ENCODE results near the gene SORCS2.
"Not testable (repeated sequence)": the region's sequence is repeated elsewhere in the genome, so short reads cannot be mapped to it uniquely, and the experiment has no call there.

SORCS2 gene

DNA sequence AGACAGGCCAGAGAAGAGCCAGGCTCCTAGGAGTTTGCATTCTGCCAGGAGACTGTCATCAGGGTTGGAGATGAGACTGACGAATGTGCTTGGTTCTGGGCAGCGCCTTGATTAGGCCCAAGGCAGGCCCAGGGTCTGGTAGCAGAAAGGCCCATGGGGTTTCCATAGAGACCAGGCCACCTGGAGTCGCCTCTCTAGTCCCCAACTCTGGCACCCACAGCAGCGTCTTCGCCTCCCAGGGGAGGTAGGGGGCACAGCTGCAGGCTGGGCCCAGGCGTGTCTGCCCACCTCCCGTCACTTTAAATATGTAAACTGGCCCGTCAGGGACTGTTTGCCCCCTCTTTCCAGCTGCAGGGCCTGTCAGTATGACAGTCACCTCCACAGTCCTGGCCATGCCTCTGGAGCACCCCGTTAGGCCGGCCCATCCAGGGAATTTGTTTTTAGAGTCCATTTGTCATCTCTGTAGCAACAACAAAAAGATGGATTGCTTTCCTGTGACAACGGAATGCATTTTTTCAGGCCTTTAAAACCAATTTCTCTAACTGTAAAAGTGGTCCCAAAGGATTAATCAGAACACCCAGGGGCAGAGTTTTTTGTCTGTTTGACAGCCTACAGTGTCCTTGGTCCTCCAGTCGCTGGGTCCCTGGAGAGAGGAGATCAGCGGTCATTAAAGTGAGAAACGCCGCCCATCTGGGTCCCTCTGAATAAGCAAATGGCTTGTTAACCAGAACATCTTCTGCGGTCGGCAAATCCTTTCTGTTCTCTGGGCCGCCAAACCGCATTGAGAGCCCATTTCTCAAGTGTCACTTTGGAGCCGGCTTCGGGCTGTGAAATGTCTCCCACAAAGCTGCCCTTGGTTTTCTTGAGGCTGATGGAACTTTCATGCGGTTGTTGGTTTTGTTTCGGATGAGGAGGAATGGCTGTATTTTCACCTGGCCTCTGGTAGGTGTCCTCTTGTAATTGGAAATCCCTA is 395.4 kb downstream of the SORCS2 start:
- no peak for DNase-seq (ENCODE audit: low read depth)

DNA sequence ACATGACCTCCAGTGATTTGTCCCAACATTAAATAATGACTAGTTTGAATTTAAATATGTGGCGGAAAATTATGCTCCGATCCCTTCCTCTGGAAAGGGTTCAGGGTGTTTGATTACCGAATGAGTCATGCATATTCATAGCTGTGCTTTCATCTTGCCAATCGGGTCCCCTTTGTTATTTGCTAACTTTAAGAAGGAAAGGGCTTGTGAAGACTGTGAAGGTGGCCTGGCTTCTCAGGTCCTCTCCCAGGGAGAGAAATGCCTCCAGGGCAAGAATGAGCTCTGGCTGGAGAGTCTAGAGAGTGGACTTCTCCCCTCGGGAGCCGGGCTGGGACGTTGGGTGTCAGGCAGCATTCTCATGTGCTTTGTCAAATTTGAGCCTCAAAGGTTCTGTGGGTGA is 397.9 kb downstream of the SORCS2 start:
- DNase-seq (ENCODE audit: low read depth), result no peak

DNA sequence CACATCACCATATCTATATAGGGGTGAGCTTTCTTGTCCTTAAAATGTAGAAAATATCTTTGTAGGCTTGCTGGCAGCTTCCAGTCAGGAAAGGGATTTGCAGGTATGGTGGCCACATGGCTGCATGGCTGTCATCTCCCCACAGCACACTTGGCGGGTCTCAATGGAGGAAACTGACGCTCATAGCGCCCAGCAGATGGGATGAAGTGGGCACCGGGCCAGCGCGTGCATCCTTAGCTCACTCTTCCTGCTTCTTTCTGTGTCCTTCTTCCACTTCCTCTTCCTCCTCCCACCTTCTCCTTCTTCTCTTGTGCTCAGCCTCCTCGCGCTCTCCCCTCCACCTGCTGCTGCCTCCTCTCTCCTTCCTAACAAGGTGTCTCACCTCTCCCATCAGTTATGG is 398.6 kb downstream of the SORCS2 start:
- no peak for DNase-seq (ENCODE audit: low read depth)

DNA sequence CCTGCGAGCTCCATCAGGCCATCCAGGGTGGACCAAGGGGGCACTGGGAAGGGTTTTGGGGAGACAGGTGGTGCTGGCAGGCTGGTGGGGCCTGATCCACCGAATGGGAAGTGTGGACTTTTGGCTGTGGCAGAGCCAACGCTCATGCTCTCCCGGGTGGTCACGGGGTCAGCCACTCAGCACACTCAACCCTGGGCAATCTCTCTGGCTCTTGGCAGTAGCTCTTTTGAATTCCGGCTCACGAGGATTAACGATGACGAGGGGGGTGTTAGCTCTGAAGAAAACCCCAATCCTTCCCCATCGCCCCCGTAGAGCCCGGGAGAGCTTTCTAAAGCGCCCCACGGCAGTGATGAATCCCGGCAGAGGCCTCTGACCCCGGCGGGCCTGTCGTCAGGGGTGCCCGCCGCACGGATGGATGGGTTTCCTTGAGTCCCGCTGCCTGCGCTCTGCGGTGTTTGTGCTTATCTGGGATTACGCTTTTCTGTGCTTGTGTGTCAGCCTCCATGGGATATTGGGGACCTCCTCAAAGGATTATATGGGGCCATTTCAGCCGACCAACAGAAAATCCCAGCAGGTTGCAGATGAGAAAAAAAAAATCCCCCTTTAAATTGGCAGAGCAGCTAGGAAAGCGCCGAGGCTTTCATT is 399.2 kb downstream of the SORCS2 start:
- DNase-seq (ENCODE audit: low read depth), result no peak

DNA sequence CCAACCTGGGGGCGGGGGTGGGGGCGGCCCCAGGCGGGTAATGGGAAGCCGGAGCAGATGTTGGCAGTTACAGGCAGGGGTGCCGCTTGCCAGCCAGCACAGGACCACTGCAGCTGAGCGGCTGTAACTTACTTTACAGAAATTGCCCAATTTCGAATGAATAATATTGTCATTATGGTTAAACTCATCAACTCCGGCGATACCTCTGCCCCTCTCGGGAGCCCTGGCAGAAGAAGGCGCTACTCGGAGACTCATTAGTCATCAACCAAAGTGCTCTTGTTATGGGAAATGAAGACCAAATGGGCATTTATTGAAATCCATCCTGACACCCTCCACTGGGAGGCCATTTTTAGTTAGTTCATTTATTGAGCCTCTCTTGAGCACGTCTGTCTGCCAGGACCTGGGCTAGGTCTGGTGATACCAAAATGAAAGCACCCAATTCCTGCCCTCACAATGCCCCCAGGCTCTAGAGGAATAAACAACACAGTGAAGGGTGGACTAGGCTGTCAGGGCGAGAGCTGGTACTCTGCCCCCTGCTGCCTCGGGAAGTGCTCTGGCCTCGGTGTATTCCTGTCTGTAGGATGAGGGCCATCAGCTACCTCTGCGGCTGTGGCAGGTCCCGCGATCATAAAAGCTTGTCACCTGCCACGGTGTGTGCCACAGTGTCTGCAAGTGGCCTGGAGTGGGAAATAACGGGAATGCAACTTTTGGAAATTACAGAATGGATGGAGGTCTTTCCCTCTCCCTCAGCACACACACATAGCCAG is 401.5 kb downstream of the SORCS2 start:
- no peak for DNase-seq (ENCODE audit: low read depth)

DNA sequence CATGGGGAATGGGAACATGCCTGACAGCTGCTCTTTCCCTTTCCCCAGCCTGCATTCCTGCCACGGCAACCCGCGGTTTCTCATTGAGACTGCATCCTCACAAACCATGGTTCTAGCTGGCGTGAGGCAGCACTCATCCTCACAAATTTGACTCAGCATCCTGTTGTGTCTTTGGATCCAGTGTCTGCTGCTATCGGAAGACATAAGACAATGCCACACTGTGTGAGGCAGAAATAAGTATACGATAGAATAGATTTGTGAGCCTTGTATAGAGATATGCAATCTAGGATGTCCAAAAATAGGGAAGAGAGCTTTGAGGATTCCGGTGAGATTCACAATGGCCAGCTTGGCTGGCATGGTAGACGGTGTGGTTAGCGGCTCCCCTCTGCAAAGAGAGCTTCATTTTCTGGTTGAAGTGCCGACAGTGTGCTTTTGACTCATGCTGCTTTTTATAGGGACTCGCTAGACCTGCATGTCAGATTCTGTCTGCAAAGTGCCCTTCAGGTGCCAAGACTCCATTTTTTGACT is 403.7 kb downstream of the SORCS2 start:
- DNase-seq (ENCODE audit: low read depth), result no peak

DNA sequence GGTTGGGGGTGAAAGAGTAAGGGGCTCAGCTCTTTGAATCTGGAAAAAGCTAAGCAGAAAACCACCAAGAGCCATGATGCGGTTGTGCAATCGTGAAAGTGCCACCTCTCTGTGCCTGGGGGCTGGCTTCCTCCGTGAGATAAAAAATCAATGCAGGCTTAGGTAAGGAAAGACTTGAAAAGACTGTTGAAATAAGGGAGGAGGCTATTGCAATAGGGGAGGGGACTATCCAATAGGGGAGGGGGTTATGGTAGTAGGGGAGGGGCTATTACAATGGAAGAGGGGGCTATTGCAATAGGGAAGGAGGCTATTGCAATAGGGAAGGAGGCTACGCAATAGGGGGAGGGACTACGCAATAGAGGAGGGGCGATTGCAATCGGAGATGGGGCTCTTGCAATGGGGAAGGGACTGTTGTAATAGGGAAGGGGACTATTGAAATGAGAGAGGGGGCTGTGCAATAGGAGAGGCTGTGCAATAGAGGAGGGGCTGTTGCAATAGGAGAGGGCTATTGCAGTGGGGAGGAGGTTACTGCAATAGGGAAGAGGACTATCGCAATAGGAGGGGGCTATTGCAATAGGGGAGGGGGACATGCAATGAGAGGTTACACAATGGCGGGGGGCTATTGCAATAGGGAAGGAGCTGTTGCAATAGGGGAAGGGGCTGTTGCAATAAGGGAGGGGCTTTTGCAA is 404.7 kb downstream of the SORCS2 start:
- no peak for DNase-seq (ENCODE audit: low read depth)

DNA sequence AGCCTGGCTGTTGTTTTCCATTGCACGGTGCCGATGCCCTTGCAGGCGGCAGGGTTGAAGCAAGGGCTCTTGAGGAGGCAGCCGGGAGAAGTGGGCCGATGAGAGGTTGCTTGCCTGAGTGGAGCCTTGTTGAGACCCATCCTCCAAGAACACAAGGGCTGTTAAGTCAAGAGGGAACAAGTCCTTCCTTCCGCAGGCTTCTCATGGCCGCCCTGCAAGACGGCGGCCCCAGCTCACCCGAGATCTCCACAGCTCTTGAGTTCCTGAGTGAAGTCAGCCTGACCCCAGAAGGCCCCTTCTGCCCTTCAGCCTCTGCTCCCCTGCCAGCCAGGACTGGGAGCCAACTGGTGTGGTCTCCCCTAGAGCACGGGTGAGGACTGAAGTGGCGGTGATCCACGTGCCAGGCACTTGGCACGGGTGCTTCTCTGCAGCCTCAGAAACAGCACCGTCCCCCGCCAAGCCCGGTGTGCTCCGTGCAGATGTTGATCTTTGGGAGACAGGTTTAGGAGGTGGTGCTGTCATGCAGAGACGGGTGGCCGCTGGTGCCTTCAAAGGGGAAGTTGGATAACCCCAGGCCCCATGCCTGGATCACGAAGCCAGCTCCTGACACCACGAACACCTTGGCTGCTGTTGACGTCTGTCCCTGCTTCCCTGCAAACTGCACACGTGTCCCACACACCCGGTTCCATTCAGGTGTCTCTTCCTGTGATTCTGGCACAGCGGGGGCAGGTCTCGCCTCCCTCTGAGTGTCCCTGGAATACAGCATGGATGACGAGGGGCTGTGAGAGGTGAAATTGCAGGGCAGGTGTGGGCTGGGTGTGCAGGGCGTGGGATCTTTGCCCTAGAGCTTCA is 406.8 kb downstream of the SORCS2 start:
- no peak for DNase-seq (ENCODE audit: low read depth)

DNA sequence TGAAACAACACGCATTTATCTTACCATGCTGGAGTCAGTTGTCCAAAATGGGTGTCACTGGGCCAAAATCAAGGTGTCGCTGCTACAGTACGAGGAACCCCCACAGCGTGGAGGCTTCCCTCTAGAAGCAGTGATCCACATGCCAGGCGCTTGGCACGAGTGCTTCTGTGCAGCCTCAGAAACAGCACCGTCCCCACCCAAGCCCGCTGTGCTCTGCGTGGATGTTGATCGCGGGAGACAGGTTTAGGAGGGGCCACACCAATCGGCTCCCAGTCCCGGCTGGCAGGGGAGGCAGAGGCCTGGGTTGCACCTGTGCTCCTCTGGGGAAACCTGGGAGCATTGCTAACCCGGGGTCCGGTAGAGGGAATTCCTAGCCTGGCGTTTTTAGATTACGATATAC is 407.9 kb downstream of the SORCS2 start:
- DNase-seq (ENCODE audit: low read depth), result no peak

DNA sequence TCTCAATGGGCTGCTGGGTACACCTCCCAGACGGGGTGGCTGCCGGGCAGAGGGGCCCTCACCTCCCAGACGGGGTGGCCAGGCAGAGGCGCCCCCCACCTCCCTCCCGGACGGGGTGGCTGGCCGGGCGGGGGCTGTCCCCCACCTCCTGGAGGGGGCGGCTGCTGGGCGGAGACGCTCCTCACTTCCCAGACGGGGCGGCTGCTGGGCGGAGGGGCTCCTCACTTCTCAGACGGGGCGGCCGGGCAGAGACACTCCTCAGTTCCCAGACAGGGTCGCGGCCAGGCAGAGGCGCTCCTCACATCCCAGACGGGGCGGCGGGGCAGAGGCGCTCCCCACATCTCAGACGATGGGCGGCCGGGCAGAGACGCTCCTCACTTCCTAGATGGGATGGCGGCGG is 409.8 kb downstream of the SORCS2 start:
- not testable (repeated sequence) for DNase-seq (ENCODE audit: low read depth)

DNA sequence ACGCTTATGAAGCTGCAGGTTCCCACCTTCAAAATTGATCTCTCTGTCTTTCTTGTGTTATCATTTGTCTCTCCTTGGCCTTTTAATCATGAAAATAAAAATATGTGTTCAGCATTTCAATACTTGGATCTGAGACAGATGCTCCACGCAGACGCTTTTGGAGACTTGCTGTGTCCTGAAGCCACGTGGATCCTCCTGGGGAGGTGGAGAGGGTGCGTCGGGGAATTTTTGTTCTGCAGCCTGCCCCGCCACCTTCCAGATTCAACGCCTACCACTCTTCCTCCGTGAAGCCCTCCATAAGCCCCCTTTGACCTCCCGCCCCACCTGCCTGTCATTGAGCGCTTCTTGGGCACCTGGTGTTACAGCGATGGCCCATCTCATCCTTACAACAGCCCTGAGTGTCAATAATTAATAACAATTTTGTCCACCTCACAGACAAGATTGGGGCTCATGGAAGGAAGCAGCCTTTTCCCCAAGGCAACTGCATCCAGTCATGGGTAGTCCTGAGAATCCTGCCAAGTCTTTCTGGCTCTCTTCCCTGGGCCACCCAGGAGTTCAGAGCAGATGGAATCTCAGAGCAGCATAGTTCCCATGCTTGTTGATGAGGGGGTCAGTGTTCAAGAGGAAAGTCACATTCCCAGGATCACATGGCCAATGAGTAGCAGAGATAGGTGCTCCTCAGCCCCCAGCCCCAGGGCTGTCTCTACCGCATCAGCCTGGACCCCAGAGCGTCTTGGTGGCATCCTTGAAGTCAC is 415.0 kb downstream of the SORCS2 start:
- no peak for DNase-seq (ENCODE audit: low read depth)

DNA sequence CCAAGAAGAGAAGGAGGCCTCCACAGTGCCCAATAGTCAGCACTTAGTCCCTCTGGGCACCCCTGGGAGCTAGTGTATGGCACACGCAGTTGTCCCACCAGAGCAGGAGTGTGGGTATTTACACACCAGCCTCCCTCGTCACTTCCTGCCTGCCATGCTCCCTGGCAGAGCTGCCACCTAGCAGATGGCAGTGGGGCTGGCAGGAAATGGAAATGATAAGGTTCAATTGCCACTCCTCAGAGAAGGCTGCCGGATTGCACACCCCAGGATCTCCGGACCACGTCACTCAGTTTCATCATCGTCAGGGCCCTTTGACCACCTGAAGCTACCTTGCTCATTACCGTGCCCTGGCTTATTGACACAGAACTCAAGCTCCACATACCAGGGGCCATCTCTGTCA is 415.7 kb downstream of the SORCS2 start:
- no peak for DNase-seq (ENCODE audit: low read depth)

DNA sequence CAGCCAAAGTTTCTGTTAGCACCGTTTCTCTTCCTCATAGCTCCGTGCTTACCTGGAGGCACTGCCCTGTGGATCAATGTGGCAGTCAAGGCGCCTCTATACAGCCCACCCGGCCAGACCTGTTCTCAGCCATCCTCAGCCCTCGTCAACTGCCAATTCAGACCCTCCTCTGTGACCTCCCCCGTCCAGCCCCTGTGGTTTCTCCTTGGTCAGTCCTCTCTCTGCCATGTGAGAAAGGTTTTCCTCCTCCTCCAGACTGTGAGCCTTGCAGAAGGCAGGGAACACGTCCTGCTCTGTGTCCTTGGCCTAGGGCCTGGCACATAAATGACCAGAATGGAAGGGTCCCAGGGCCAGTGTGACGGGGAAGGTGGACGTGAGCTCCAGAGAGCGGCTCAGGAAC is 417.0 kb downstream of the SORCS2 start:
- no peak for DNase-seq (ENCODE audit: low read depth)

DNA sequence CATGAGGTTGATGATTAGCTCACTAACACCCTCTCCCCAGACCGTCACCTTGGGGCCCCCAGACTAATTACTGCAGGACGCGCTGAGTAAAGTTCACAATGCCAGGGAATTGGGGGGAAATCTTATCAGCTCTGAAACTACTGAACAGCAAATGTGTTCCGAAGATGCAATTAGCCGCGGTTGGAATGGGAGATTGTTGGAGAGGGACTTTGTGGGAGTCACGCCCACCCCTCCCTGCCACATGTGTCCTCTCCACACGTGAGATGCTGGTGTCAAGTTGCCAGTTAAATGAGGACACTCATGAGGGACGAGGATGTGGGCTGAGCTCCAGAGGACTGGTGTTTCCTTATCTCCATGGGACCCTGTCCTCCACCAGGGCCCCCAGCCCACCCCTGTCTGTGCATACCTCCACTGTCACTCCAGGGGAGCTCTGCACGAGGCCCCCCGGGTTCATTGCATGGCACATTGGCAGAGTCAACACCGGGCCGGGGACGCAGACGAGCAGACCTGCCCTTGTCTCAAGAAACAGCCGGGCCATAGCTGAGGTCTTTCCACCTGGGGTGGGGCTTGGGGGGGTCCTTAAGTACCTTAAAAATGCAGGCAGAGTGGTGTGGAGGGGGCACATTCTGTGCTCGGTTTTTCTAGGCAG is 417.8 kb downstream of the SORCS2 start:
- DNase-seq (ENCODE audit: low read depth), result no peak

DNA sequence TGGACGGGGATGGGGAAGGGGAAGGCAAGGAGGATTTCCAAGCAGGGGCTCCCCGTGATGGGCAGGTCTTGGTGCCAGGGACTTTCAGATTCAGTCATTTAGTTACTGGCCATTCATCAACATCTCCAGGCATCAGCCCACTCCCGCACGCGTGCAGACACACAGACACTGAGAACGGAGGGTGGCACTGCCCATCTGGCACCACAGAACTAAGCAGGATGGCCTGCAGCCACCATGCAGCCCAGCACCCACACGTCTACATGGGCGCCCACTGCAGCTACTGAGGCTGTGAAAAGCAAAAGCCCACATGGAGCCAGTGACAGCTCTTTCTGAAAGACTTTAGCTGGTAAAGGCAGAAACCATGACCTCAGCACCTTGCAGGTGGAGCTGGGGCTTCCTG is 418.5 kb downstream of the SORCS2 start:
- DNase-seq (ENCODE audit: low read depth), result no peak

DNA sequence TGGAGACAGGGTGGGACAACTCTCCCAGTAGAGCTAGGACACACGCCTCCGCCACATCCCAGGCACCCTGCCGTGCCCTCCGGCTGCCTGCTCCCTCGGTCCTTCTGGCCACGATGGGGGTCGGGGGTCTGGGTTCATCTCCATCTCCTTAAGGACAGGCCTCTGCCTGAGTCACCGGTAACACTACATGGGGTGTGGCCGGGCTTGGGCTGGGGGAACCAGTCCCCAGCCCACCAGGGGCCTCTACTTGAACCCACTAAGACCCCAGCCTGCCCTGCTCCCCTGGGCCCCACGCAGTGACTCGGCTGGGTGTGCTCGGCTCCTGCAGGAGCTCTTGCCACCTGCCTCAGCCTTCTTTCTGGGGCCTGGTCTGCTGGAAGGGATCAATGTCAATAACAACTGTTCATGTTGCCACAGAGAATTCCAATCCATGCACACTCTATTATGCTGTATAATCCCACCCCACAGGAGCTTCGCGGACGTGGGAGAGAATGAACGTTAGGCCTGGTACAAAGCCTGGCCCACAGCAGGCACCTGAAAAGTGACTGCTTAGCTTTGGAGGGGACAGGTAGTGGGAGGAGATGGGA is 420.1 kb downstream of the SORCS2 start:
- DNase-seq (ENCODE audit: low read depth), result no peak

DNA sequence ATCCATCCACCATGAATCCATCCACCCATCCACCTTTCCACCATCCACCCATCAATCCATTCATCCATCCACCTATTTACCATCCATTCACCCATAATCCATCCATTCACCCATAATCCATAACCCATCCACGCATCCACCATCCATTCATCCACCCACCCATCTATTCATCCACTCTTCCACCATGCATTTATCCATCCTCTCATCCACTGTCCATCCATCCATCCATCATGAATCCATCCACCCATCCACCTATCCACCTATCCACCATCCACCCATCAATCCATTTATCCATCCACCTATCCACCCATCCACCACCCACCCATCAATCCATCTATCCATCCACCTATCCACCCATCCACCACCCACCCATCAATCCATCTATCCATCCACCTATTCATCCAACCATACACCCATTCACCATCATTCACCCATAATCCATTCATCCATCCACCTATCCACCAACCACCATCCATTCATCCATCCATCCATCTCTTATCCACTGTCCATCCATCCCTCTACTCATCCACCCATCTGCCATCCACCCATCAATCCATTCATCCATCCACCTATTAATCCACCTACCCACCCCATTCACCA is 422.1 kb downstream of the SORCS2 start:
- DNase-seq (ENCODE audit: low read depth), result no peak

DNA sequence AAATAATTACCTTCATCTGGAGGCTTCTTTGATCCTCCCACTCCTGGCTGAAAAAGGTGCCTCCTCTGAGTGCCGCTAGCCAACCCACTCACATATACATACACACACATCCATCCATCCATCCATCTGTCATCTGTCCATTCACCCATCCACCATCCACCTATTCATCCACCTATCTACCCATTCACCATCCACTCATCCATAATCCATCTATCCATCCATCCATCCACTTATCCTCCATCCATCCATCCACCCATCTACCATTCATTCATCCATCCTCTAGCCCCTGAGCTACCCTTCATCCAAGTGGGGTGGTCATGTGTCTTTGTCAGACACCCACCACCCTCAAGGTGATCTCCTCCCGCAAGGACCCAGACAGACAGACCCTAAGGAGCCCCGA is 423.9 kb downstream of the SORCS2 start:
- DNase-seq (ENCODE audit: low read depth), result no peak

DNA sequence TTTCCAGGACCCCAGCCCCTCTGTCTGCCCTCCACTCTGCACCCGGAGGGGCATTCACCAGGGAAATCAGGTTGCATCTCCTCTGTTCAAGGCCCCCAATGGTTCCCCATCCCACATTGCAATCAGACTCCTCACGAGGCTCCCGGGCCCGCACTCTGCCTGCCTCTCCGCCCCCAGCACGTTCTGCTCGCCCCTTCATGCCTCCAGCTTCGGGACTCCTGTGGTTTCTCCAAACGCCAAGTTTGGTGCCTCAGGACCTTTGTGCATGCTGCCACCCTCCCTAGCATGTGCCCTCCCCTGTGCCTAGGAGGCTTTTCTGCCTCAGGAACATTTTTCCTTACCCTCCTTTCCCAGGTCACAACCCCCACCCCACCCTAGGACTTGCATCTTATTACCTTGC is 426.0 kb downstream of the SORCS2 start:
- DNase-seq (ENCODE audit: low read depth), result no peak

All from amniotic epithelial cell (primary cell).